A549 (cell line): Measurements from ENCODE around the gene MEMO1. TPM values are rescaled to one million over a fixed set of nuclear protein-coding genes. Genes with fewer than 3 reads are reported as not detected.

ENCODE experiments used
- ATAC-seq, 2 experiments: fragments of 200-7000 bp in 1 of 2; fragments of >200 bp in 1 of 2; cut with Nextera tagmentation in 1 of 2; cut with Tn5 transposase in 1 of 2; 3 replicates each; pipeline versions ENCODE4 v1.8.0 to v1.9.1; 2018 to 2020; ENCODE audit warnings: mild to moderate bottlenecking in 1 of 2, moderate library complexity in 1 of 2
- CTCF ChIA-PET: fragments of 300-600 bp; sonication (Branson Sonifier 250); formaldehyde crosslinking; extraction: SDS; loops from one replicate; lab custom pipeline; 2021; ENCODE audit warnings: antibody characterized with exemption, inconsistent platforms; lab: Yijun Ruan, JAX
- POLR2A ChIA-PET: fragments of 350-600 bp; formaldehyde crosslinking; extraction: SDS; loops from one replicate; lab custom pipeline; 2021; ENCODE audit warnings: antibody characterized with exemption, inconsistent platforms; lab: Yijun Ruan, JAX
- DNase-seq, 2 experiments: peaks; one replicate each; pipeline versions ENCODE4 v3.0.0 to v3.0.0-alpha.2; 2011 to 2016; ENCODE audit warnings: low read depth in 1 of 2, low spot score in 1 of 2
- FAIRE-seq: peaks from 2 replicates; lab custom pipeline; 2011; peaks lifted over from hg19 to GRCh38; lab: Jason Lieb, UNC
- H3K27ac ChIP-seq, 2 experiments: fragments of >200 bp; sonication (Bioruptor Twin); formaldehyde crosslinking; 3 replicates each; pipeline ENCODE4 v1.5.1; 2016 to 2017
- H3K4me1 ChIP-seq: fragments of >200 bp; sonication (Bioruptor Twin); formaldehyde crosslinking; 3 replicates; pipeline ENCODE4 v1.6.1; 2016
- H3K4me2 ChIP-seq: fragments of >200 bp; sonication (Bioruptor Twin); formaldehyde crosslinking; 3 replicates; pipeline ENCODE4 v1.6.1; 2016
- H3K4me3 ChIP-seq: fragments of >200 bp; sonication (Bioruptor Twin); formaldehyde crosslinking; 3 replicates; pipeline ENCODE4 v1.5.1; 2016
- H3K9me3 ChIP-seq: fragments of >200 bp; sonication (Bioruptor Twin); formaldehyde crosslinking; 3 replicates; pipeline ENCODE4 v1.6.1; 2016
- CHD2 ChIP-seq: fragments of 150-350 bp; IDR thresholded peaks from 2 replicates; pipeline ENCODE4 v1.6.1; 2014; ENCODE audit warnings: low read length; ENCODE audit not compliant: partially characterized antibody
- FOSB ChIP-seq: fragments of 250-450 bp; sonication (Bioruptor Pico); IDR thresholded peaks from 2 replicates; pipeline ENCODE4 v1.5.0; 2020; ENCODE audit warnings: mild to moderate bottlenecking, moderate library complexity
- FOSL2 ChIP-seq, 2 experiments: fragments of 450-650 bp in 1 of 2; fragments of >200 bp in 1 of 2; sonication (Bioruptor Twin) in 1 of 2; formaldehyde crosslinking; IDR thresholded peaks; 2 replicates each; pipeline versions ENCODE4 v1.5.0 to v1.6.1; 2016 to 2020; ENCODE audit warnings: mild to moderate bottlenecking in 1 of 2, moderate library complexity in 1 of 2
- GATA3 ChIP-seq: IDR thresholded peaks from 2 replicates; pipeline ENCODE4 v1.6.1; 2012; ENCODE audit warnings: borderline replicate concordance
- HES2 ChIP-seq: fragments of >200 bp; sonication (Bioruptor Twin); formaldehyde crosslinking; IDR thresholded peaks from 2 replicates; pipeline ENCODE4 v1.6.1; 2016
- HOXB13 ChIP-seq: fragments of 250-450 bp; sonication (Bioruptor Pico); IDR thresholded peaks from 2 replicates; pipeline ENCODE4 v1.5.0; 2020; ENCODE audit warnings: low read depth, mild to moderate bottlenecking, moderate library complexity
- JUN ChIP-seq, 2 experiments: fragments of >200 bp; sonication (Bioruptor Twin); formaldehyde crosslinking; IDR thresholded peaks; 2 replicates in 1 of 2; 3 replicates in 1 of 2; pipeline ENCODE4 v1.6.1; 2016 to 2017
- JUNB ChIP-seq: fragments of >200 bp; sonication (Bioruptor Twin); formaldehyde crosslinking; IDR thresholded peaks from 2 replicates; pipeline ENCODE4 v1.6.1; 2016
- NPAS2 ChIP-seq: fragments of 250-450 bp; sonication (Bioruptor Pico); IDR thresholded peaks from 2 replicates; pipeline ENCODE4 v1.8.0; 2022; ENCODE audit warnings: mild to moderate bottlenecking, moderate library complexity, borderline replicate concordance
- PBX3 ChIP-seq: IDR thresholded peaks from 2 replicates; pipeline ENCODE4 v1.6.1; 2012
- PHF8 ChIP-seq: fragments of 200-600 bp; sonication (generic); IDR thresholded peaks from 2 replicates; pipeline ENCODE4 v1.6.1; 2016; ENCODE audit warnings: low read depth, mild to moderate bottlenecking, antibody characterized with exemption, moderate library complexity, borderline replicate concordance
- POLR2AphosphoS2 ChIP-seq: conservative IDR thresholded peaks from 2 replicates; pipeline ENCODE4 v1.6.1; 2012; ENCODE audit warnings: low read length, improper control_type of control experiment, inconsistent platforms
- RFX5 ChIP-seq: fragments of 450-650 bp; IDR thresholded peaks from 2 replicates; pipeline ENCODE4 v1.7.1; 2014; ENCODE audit warnings: antibody characterized with exemption, mild to moderate bottlenecking, moderate library complexity
- RNF2 ChIP-seq: fragments of 200-600 bp; sonication (generic); IDR thresholded peaks from 2 replicates; pipeline ENCODE4 v1.6.1; 2016; ENCODE audit warnings: low read depth, mild to moderate bottlenecking, antibody characterized with exemption, moderate library complexity, borderline replicate concordance
- SREBF2 ChIP-seq: fragments of 450-650 bp; IDR thresholded peaks from 2 replicates; pipeline ENCODE4 v1.6.1; 2014; ENCODE audit warnings: mild to moderate bottlenecking, moderate library complexity
- ZSCAN20 ChIP-seq: fragments of 250-450 bp; sonication (Bioruptor Pico); IDR thresholded peaks from 2 replicates; pipeline ENCODE4 v1.8.0; 2022; ENCODE audit warnings: mild to moderate bottlenecking, moderate library complexity
- WGBS: methylation state at CpG from one replicate; pipeline ENCODE4 v1.1.6; 2017; ENCODE audit errors: missing lambda C conversion rate; 5-methylcytosine and 5-hydroxymethylcytosine counted together
- polyA plus RNA-seq, 4 experiments: library from polyadenylated mRNA; depleted of rRNA in 3 of 4; stranded (reverse); fragments of >200 nt; fragmentation: RNase III in 1 of 4; extraction: RNeasy Plus Mini Kit Qiagen cat#74134 plus additional on column Dnase treatment in 1 of 4; gene quantifications; 2 replicates in 3 of 4; 3 replicates in 1 of 4; pipeline ENCODE4 v1.2.3, GENCODE V29; 2011 to 2017
- TF ChIP-seq, protein P1 (sequence below): fragments of 200-600 bp; sonication (generic); IDR thresholded peaks from 2 replicates; pipeline ENCODE4 v1.6.1; 2016; ENCODE audit warnings: antibody characterized with exemption, mild to moderate bottlenecking, moderate library complexity

Gene MEMO1
- polyA plus RNA-seq, 2 of the 4 experiments (the other 2 are of a cell fraction) = 80.2 to 87.0 TPM

GRCh38 chr2:31937741-31938140 lies 73.1 kb downstream of the MEMO1 start:
- Histone ChIP-seq H3K9me3 (no peaks in the 10 kb centered on the region), H3K27ac (no peak overlapping the region), H3K4me2 (no peak overlapping the region), H3K4me1 (no peaks in the 10 kb centered on the region), H3K4me3 (no peak overlapping the region)
- TF ChIP-seq PHF8 = no peak
- no peak for TF ChIP-seq FOSB (CRISPR knock-in tag)
- TF ChIP-seq NPAS2 (CRISPR knock-in tag) = no peak
- no peak for TF ChIP-seq SREBF2
- no peak for TF ChIP-seq PBX3
- no peak for TF ChIP-seq JUN (IDR thresholded peaks at IDR 0.05)
- no peak for ATAC-seq
- DNase-seq = no peak
- CTCF ChIA-PET = interaction anchor here (1.4 kb wide), 1 partner anchor 71 kb away, joined by 3 read pairs; no protein-coding TSS in a partner anchor
- POLR2A ChIA-PET = no interaction called here
- FAIRE-seq = no peak
- 89% methylated on average over 3 of the region's 3 CpGs for WGBS

DNA sequence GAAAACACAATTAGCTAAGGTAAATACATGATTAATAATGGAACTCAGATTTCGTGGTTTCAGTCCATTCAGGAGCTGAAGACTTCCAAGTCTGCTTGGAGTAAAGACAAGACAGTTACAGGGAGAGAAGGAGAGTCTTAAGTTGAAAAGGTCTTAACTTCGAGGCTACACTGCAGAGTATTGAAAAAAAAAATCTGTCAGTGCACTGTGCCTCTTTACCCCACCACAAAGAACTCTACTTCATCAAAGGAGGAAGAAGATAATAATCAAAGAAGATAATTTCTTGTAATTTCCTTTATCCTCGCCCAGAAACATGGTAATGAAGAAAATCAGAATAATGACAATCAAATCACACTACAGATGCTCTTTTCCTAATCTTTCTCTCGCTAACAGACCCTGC lies 75.4 kb downstream of the MEMO1 start:
- ATAC-seq (no peak), DNase-seq (no peak), FAIRE-seq (peak; percentile 39)
- ChIA-PET POLR2A (no interaction called here), CTCF (interaction anchor here (1.9 kb wide), 1 partner anchor 14 kb away, joined by 5 read pairs; no protein-coding TSS in a partner anchor)
- no peaks in the 10 kb centered on the region for H3K9me3 ChIP-seq
- H3K4me2 ChIP-seq = no peak overlapping the region
- TF ChIP-seq HES2 = no peak
- H3K27ac ChIP-seq = no peak overlapping the region
- H3K4me1 ChIP-seq = no peaks in the 10 kb centered on the region
- H3K4me3 ChIP-seq = no peak overlapping the region
- 91% methylated on average over 4 of the region's 4 CpGs for WGBS

DNA sequence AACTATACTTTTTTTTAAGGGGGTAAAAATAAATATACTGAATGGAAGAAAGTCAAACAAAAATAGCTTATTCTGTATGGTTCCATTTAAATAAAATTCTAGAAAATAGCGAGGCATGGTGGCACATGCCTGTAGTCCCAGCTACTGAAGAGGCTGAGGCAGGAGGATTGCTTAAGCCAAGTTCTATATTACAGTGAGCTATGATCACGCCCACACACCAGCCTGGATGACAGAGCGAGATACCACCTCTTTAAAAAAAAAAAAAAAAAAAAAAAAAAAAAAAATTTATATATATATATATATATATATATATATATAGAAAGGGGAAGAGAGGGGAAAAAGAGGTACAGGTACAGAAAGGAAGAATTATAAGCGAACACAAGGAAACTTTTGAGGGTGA lies 77.7 kb downstream of the MEMO1 start:
- H3K4me1 ChIP-seq = no peaks in the 10 kb centered on the region
- ChIA-PET CTCF (no interaction called here), POLR2A (no interaction called here)
- no peaks in the 10 kb centered on the region for H3K9me3 ChIP-seq
- H3K4me2 ChIP-seq = no peak overlapping the region
- ATAC-seq = no peak
- no peak for FAIRE-seq
- DNase-seq = no peak
- no peak for TF ChIP-seq ZSCAN20 (CRISPR knock-in tag)
- no peak for TF ChIP-seq JUNB
- TF ChIP-seq RNF2 = no peak
- no peak for TF ChIP-seq HOXB13 (CRISPR knock-in tag)
- TF ChIP-seq FOSL2 (IDR thresholded peaks at IDR 0.05) = no peak
- no peak for TF ChIP-seq FOSL2 (CRISPR knock-in tag; IDR thresholded peaks at IDR 0.05)
- no peak for TF ChIP-seq HES2
- TF ChIP-seq POLR2AphosphoS2 = no peak
- no peak for TF ChIP-seq CHD2
- no peak for TF ChIP-seq GATA3
- TF ChIP-seq RFX5 = no peak
- TF ChIP-seq, protein P1, sequence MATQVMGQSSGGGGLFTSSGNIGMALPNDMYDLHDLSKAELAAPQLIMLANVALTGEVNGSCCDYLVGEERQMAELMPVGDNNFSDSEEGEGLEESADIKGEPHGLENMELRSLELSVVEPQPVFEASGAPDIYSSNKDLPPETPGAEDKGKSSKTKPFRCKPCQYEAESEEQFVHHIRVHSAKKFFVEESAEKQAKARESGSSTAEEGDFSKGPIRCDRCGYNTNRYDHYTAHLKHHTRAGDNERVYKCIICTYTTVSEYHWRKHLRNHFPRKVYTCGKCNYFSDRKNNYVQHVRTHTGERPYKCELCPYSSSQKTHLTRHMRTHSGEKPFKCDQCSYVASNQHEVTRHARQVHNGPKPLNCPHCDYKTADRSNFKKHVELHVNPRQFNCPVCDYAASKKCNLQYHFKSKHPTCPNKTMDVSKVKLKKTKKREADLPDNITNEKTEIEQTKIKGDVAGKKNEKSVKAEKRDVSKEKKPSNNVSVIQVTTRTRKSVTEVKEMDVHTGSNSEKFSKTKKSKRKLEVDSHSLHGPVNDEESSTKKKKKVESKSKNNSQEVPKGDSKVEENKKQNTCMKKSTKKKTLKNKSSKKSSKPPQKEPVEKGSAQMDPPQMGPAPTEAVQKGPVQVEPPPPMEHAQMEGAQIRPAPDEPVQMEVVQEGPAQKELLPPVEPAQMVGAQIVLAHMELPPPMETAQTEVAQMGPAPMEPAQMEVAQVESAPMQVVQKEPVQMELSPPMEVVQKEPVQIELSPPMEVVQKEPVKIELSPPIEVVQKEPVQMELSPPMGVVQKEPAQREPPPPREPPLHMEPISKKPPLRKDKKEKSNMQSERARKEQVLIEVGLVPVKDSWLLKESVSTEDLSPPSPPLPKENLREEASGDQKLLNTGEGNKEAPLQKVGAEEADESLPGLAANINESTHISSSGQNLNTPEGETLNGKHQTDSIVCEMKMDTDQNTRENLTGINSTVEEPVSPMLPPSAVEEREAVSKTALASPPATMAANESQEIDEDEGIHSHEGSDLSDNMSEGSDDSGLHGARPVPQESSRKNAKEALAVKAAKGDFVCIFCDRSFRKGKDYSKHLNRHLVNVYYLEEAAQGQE = no peak
- H3K4me3 ChIP-seq = no peak overlapping the region
- H3K27ac ChIP-seq = no peak overlapping the region
- 91% methylated on average over 4 of the region's 4 CpGs for WGBS
